GM12892 (cell line): ENCODE data around the gene RAB37.

Experiments
- POLR2AphosphoS5 ChIP-seq: IDR thresholded peaks from 2 replicates; pipeline ENCODE4 v1.6.1; 2011; ENCODE audit warnings: low read depth, low read length, control low read depth
- TAF1 ChIP-seq: IDR thresholded peaks from 2 replicates; pipeline ENCODE4 v1.6.1; 2011; ENCODE audit warnings: low read depth, mild to moderate bottlenecking, control low read depth, low read length, borderline replicate concordance

- TF ChIP-seq TAF1 (no peak), POLR2AphosphoS5 (no peak)
Observed at GRCh38 chr17:74744714-74745547, 7.9 kb downstream of the RAB37 start.
